BJ (cell line): ENCODE data around the gene CALD1. TPM values are rescaled to one million over a fixed set of nuclear protein-coding genes. Genes with fewer than 3 reads are reported as not detected.

Experiments used
- CTCF ChIA-PET: fragments of 350-600 bp; formaldehyde crosslinking; extraction: SDS; loops from one replicate; lab custom pipeline; 2021; ENCODE audit warnings: antibody characterized with exemption, inconsistent platforms; lab: Yijun Ruan, JAX
- POLR2A ChIA-PET: fragments of 300-600 bp; sonication (Branson Sonifier 250); formaldehyde crosslinking; extraction: SDS; loops from one replicate; lab custom pipeline; 2021; ENCODE audit warnings: antibody characterized with exemption; lab: Charles Lee
- DNase-seq: peaks from one replicate; pipeline ENCODE4 v3.0.0-alpha.2; 2011; ENCODE audit warnings: low read depth
- H3K27me3 ChIP-seq: 2 replicates; pipeline ENCODE4 v1.6.0; 2011; ENCODE audit warnings: low read length; ENCODE audit not compliant: control insufficient read depth, insufficient read depth
- H3K36me3 ChIP-seq: 2 replicates; pipeline ENCODE4 v1.5.1; 2011; ENCODE audit warnings: low read length; ENCODE audit not compliant: control insufficient read depth, insufficient read depth
- H3K4me3 ChIP-seq: 2 replicates; pipeline ENCODE4 v1.5.1; 2011; ENCODE audit warnings: low read depth, mild to moderate bottlenecking, control low read depth, low read length
- polyA plus RNA-seq: library from polyadenylated mRNA; depleted of rRNA; stranded (reverse); fragments of >200 nt; gene quantifications from 2 replicates; pipeline ENCODE4 v1.2.3, GENCODE V29; 2011
- TF ChIP-seq, protein P1 (sequence below): IDR thresholded peaks from 2 replicates; pipeline ENCODE4 v1.5.1; 2011; ENCODE audit warnings: low read depth, mild to moderate bottlenecking, control low read depth, inconsistent platforms, low read length, moderate library complexity; ENCODE audit not compliant: insufficient read depth

Gene CALD1
- polyA plus RNA-seq, 1 experiment, result 1,629 TPM

DNA sequence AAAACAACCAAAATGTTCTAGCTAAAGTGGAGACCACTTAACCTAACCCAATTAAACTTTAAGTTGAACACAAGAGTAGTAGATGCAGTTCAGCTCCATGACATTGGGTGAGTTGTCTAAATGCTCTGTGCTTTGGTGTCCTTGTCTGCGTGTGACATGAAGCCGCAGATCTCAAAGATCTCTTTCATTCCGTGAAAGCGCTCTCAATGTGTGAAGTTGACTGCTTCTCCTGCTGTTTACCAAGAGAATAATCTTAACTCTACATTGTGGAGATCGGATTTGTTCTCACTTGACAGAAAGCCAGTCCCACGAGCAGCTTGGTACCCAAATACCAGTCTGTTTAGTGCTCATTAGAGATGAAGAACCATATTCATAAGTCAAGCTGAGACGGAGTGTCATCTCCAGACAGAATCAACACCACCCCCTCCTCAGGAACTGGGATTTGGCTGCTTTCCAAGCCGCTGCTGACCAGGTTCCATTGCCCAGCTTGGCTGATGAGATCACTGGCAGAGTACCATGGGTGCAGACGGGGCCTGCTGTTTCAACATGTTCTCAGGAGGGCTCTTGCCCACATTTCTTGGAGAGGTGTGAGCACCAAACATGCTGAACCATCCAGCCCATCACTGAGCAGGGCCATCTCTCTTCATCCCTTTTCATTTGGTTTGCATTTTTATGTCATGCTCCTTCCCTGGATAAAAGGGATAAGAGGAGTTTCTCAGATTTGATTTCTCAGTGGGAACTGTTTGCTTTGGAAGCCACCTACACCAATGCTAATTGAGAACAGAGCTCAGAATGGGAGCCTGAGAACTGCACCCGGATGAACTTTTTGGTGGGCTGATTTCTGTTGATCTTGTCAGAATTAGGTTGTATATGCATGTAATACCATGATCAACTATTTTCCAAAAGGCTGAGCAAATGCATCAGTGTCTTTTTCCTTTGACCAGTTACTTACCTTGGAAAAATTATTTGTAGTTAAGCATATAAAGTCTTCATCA lies 111.1 kb downstream of the CALD1 start:
- Histone ChIP-seq H3K4me3 (no peak overlapping the region; the same call in 1 of the 2 replicates), H3K27me3 (no peaks in the 10 kb centered on the region), H3K36me3 (peaks cover 9% of the 10 kb centered on the region)
- no peak for DNase-seq
- ChIA-PET POLR2A (no interaction called here), CTCF (interaction anchor here (1.3 to 1.4 kb wide), 2 partner anchors 40 to 201 kb away, joined by 3 to 4 read pairs; no protein-coding TSS in a partner anchor)
- TF ChIP-seq, protein P1, sequence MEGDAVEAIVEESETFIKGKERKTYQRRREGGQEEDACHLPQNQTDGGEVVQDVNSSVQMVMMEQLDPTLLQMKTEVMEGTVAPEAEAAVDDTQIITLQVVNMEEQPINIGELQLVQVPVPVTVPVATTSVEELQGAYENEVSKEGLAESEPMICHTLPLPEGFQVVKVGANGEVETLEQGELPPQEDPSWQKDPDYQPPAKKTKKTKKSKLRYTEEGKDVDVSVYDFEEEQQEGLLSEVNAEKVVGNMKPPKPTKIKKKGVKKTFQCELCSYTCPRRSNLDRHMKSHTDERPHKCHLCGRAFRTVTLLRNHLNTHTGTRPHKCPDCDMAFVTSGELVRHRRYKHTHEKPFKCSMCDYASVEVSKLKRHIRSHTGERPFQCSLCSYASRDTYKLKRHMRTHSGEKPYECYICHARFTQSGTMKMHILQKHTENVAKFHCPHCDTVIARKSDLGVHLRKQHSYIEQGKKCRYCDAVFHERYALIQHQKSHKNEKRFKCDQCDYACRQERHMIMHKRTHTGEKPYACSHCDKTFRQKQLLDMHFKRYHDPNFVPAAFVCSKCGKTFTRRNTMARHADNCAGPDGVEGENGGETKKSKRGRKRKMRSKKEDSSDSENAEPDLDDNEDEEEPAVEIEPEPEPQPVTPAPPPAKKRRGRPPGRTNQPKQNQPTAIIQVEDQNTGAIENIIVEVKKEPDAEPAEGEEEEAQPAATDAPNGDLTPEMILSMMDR, result no peak

DNA sequence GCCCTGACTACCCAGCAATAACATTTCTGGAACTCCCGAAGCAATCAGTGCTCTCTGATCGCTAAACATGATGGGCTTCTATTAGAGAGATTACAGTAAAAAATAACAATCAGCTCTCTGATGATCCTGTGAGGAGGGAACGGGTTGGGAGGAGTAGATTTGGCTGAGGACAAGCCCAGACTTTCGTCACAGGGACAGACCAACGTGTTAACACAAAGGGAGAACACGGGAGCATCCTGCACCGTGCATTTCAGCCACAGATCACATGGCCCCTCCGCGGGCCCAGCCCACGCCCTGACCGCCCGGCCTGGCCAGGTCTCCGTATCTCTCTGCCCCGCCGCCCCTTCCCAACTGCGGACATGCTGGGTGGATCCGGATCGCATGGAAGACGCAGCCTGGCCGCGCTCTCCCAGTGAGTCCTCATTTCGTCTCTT lies 111.8 kb downstream of the CALD1 start:
- CTCF ChIA-PET, result interaction anchor here (0.5 to 1.4 kb wide), 2 partner anchors 68 to 201 kb away, joined by 3 to 4 read pairs; no protein-coding TSS in a partner anchor
- POLR2A ChIA-PET, result no interaction called here
- Histone ChIP-seq H3K27me3 (no peaks in the 10 kb centered on the region), H3K36me3 (peaks cover 9% of the 10 kb centered on the region), H3K4me3 (peak overlapping the region; percentile 43)
- TF ChIP-seq, protein P1, result no peak
- peak; percentile 35 for DNase-seq

DNA sequence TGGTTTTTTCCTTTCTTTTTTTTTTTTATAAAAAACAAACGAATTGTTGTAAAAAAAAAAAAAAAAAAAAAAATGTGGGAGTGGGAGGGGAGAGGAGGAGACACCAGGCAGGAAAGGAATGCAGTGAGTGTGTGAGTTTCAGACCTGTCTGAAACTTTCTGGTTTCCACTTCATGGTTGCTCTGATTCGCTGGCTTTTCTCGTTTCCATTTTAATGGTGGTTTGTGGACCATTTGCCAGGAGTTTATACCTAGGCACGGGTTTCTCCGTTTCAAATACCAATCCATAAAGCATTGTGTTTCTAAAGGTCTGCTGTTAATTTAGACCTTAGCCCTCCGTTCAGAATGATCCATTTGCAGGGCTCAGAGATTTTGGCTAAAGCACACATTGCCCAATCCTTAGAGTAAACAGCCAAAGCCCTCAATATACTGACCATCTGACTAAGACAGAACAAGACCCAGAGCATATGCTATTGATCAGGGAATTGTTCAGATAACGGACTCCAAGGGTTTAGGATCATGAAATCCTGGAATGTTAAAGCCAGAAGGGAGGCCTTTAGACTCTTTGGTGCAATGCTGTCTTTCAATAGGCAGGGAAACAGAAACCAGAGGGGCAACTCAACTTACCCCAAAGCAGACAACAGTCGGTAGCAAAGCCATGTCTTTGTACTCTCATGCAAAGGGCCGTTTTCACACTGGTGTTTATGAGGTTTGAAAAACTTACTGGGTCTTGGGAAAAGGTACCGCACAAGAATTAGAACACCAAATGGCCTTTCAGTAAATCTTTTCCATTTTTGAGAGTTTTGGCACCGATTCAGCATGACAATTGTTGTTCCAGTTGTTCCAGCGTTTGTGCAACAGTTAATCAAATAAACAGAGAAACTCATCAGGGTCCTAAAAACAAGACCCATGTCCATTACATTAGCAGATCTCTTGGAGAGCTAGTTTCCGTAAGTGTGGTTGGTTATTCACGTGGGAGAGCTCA lies 112.6 kb downstream of the CALD1 start:
- H3K4me3 ChIP-seq, result peak overlapping the region; percentile 43
- H3K27me3 ChIP-seq, result no peaks in the 10 kb centered on the region
- ChIA-PET CTCF (interaction anchor here (0.5 to 2.2 kb wide), 2 partner anchors 13 to 69 kb away, joined by 3 to 9 read pairs; no protein-coding TSS in a partner anchor), POLR2A (no interaction called here)
- no peak for DNase-seq
- TF ChIP-seq, protein P1, result no peak
- peaks cover 9% of the 10 kb centered on the region for H3K36me3 ChIP-seq

DNA sequence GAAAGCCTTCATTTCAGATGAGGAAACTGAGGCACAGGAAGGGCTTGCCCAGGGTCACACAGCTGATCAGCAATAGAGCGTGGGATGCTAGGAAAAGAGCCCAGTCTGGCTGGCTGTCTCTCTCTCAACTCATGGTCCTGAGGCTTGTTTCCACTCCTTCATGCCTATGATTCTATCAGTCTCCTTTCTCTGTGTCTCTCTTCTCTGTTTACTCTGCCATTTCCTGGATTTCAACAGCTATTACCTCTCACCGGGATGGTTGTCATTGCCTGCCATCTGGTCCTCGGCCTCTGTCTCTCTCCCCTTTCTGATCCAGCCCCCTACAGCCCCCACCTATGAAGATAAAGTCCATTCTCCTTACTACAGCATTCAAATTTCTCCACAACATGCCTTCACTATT lies 113.5 kb downstream of the CALD1 start:
- Histone ChIP-seq H3K4me3 (peak overlapping the region; percentile 43), H3K36me3 (peaks cover 9% of the 10 kb centered on the region), H3K27me3 (no peaks in the 10 kb centered on the region)
- no peak for DNase-seq
- CTCF ChIA-PET, result interaction anchor here (2.2 kb wide), 1 partner anchor 12 kb away, joined by 9 read pairs; no protein-coding TSS in a partner anchor
- POLR2A ChIA-PET, result no interaction called here
- TF ChIP-seq, protein P1, result no peak
